GM21723 (cell line): ENCODE results near the gene NDUFAF5.
"Not testable (repeated sequence)": the region's sequence is repeated elsewhere in the genome, so short reads cannot be mapped to it uniquely, and the experiment has no call there.

ENCODE experiments used
- ATAC-seq: cut with Tn5 transposase; IDR thresholded peaks from one replicate; pipeline ENCODE4 v1.9.1; 2021; ENCODE audit warnings: mild to moderate bottlenecking, moderate library complexity; ENCODE audit not compliant: unreplicated experiment

Gene NDUFAF5, protein sequence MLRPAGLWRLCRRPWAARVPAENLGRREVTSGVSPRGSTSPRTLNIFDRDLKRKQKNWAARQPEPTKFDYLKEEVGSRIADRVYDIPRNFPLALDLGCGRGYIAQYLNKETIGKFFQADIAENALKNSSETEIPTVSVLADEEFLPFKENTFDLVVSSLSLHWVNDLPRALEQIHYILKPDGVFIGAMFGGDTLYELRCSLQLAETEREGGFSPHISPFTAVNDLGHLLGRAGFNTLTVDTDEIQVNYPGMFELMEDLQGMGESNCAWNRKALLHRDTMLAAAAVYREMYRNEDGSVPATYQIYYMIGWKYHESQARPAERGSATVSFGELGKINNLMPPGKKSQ

DNA sequence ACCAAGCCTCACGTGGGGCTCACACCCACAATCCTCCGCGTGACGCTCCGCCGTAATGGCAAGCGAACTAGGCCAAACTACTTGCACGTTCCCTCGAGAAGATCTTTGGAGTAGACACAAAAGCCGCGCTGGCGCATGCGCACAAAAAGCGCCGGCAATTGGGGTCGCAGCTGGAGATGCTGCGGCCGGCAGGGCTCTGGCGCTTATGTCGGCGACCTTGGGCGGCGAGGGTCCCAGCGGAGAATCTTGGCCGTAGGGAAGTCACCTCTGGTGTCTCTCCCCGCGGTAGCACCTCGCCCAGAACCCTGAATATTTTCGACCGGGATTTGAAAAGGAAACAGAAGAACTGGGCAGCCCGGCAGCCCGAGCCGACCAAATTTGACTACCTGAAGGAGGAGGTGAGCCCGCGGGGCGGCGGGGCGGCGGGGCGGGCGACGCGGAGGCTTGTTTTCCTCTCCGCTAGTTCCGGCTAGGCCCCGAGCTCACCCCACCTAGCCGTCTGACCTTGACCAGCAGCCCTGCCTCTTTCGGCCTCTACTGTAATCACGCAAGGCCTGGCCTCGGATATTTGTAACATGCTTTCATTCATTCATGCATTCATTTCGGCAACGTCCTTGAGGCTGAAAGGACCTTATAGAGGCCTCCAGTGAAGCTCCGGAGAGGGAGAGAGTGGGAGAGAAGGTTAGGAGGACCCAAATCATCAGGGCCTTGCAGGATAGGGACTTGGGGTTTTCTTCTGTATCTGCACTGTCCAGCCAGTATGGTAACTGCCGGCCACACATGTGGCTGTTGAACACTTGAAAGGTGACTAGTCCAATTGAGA is at the start of gene NDUFAF5, which contains the start of gene ESF1:
Gene NDUFAF5, plus strand, starts transcription at position 136 of the 823 bp plus-strand sequence. Its CDS starts 41 bp downstream, at position 177.
Gene ESF1, minus strand, starts transcription at position 27 of the 823 bp plus-strand sequence. CDS start 1,779 bp downstream, outside the sequence.
- ATAC-seq: peak; percentile 96

DNA sequence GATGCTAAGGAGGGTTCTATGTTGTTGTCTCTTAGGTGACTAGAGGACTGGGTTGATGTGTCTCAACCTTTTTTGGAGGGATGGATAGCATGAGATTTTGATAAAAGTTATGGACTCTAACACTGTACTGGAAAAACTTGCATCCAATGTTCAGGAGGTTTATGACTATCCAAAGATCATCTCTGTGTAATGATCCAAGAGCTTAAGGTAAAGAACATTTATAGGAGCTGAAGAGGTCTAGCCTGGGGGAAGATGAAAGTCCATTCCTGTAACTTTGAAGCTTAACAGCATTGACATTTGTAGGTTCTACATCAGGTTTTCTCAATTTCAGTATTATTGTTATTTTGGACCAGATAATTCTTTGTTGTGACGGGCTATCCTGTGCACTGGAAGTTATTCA is 49.0 kb upstream of the NDUFAF5 start:
- no peak for ATAC-seq

DNA sequence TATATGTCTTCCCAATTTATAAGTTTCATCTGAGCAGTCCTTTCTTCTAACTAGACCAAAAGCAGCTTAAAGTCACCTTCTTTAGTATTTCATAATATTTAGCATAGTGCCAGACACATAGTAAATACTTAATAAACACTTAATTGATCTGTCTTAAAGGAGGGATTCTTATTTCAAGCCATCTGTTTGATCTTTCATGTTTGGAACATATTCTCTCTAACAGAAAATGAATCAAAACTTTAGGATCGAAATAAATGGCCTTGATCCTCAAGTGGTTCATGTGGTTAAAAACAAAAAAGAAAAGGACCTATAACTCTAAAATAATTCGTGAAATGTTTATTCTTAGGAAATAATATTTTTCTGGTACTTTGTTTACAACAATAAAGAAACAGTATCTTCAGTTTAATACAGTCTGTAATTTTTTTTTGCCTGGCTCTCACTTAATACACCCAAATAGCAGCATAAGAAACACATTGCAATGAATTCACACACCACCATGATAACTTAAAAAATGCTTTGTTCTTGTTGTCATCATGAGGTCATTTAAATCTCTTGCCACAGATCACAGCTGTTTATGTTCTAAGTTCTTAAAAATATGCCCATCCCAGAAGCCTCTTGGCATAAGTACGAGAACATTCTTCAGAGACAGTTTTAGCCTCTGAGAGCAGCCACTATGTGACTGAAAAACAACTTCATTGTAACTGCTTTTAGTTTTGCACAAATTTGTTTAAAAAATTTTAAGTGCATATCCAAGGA is 48.2 kb upstream of the NDUFAF5 start:
- ATAC-seq: no peak

DNA sequence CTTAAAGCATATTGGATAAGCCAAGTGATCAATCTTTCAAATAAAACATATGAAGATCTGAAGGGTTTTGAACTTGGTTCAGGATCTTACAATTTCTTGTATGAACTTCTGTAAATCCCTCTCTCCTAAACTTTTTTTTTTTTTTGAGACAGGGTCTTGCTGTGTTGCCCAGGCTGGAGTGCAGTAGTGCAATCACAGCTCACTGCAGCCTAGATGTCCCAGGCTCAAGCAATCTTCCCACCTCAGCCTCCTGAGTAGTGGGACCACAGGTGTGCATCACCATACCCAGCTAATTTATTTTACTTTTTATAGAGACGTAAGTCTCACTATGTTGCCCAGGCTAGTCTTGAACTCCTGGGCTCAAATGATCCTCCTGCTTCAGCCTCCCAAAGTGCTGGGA is 46.6 kb upstream of the NDUFAF5 start:
- ATAC-seq: not testable (repeated sequence)

DNA sequence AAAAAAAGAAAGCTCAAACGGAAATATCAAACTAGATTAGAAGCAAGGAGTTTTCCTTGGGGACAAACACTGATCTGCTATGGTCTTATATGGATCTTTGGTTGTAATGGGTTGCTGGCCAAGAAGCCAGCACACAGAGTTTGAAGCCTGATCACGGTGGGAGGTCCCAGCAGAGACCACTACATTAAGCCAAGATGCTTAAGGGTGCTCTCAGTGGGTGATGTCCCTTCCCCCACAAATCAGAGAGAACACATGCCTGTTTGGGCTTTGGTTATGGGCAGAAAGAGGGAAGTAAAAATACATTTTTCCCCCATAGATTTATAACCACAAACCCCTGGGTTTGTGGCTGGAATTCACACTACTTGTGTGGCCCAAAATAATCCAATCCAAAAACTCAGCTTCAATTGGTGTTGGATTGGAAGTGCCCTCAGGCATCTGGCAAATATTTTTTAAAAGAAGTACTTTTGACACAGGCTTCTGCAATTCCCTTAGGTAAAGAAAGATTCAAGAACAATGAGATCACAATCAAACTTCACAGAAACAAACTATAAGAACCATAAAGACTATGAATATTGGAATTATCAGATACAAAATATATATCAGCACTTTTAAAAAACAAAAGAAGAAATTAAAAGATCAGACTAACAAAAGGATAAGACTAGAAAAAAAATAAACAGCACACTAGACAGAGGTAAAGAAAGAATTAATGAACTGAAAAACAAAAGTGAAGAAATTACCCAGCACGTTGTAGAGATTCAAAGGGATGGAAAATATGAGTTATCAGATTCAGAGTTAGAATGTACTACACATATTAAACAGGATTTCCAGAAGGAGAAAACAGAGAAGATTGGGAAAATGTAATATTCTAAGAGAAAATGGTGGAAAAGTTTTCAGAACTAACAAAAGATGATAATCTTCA is 44.8 kb upstream of the NDUFAF5 start:
- ATAC-seq: no peak

DNA sequence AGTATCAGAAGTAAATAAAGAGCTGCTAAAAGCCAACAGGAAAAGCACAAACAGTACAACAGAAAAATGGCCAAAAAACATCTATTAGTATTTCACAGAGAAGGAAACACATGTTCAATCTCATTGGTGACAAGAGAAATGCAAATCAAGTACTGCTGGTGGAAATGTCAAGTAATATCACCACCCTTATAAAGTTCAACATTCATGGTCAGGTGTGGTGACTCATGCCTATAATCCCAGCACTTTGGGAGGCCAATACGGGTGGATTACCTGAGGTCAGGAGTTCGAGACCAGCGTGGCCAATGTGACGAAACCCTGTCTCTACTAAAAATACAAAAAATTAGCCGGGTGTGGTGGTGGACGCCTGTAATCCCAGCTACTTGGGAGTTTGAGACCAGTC is 42.9 kb upstream of the NDUFAF5 start:
- no peak for ATAC-seq

- no peak for ATAC-seq
These were observed 40.5 kb upstream of the NDUFAF5 start for GRCh38 chr20:13744352-13744751.

DNA sequence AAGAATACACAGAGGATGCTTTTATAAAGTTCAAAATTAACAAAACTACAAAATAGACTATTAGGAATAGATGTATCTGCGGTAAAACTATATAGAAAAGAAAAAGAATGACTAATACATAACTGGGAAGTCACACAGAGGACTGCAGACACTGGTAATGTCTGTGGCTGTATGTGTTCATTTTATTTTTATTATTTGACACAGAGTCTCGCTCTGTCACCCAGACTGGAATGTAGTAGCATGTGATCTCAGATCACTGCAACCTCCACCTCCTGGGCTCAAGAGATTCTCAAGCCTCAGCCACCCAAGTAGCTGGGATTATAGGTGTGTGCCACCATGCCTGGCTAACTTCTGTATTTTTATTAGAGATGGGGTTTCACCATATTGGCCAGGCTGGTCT is 39.0 kb upstream of the NDUFAF5 start:
- ATAC-seq: no peak

GRCh38 chr20:13749811-13750210 is 35.0 kb upstream of the NDUFAF5 start:
- ATAC-seq: no peak

DNA sequence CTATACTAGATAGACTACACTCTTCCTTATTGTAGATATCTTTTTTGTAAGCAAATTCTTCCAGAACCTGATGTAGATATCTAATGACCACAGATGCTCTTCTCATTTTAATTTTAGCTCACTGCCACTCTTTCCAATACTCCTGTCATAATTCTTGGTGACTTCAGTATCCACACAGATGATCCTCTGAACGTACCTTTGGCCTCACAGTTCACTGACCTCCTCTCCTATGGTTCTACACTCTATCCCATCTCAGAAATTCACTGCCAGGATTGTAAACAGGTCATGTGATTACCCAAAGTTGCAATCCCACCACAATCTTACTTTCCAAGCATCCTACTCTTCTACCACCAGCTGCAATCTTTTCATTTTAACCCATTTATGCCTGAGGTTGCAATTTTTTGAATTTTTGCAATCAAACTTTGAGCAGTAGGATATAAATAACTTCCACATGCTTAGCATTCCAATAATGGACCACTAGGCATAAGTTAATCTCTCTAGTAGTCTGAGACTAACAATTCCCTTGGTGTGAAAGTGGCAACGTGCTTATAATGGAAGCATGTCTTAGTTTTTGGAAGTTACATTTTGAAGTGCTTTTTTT is 31.3 kb upstream of the NDUFAF5 start:
- ATAC-seq: no peak

GRCh38 chr20:13755809-13756208 is 29.0 kb upstream of the NDUFAF5 start:
- ATAC-seq: no peak

- no peak for ATAC-seq
These were observed 28.3 kb upstream of the NDUFAF5 start for GRCh38 chr20:13756551-13756950.

- ATAC-seq: peak; percentile 71
These were observed 25.9 kb upstream of the NDUFAF5 start for GRCh38 chr20:13758884-13759283.

GRCh38 chr20:13760451-13760946 is 24.3 kb upstream of the NDUFAF5 start:
- ATAC-seq: not testable (repeated sequence)

- ATAC-seq: no peak
These were observed 19.5 kb upstream of the NDUFAF5 start for GRCh38 chr20:13765299-13765698.

GRCh38 chr20:13765868-13766416 is 18.9 kb upstream of the NDUFAF5 start:
- ATAC-seq: no peak

DNA sequence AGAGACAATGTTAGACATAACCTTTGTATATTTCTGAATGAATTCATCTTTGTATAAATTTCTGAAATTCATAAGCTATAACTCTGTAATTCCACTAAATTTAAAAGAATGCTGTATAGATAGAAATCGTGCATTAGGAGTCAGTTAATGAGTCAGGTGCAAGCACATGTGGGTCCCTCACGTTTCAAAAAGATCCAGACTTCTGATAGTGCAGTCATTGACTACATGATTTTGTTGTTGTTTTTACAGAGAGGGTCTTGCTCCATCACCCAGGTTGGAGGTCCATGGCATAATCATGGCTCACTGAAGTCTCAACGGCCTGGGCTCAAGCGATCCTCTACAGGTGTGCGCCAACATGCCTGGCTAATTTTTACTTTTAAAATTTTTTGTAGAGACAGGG is 14.7 kb upstream of the NDUFAF5 start:
- no peak for ATAC-seq

DNA sequence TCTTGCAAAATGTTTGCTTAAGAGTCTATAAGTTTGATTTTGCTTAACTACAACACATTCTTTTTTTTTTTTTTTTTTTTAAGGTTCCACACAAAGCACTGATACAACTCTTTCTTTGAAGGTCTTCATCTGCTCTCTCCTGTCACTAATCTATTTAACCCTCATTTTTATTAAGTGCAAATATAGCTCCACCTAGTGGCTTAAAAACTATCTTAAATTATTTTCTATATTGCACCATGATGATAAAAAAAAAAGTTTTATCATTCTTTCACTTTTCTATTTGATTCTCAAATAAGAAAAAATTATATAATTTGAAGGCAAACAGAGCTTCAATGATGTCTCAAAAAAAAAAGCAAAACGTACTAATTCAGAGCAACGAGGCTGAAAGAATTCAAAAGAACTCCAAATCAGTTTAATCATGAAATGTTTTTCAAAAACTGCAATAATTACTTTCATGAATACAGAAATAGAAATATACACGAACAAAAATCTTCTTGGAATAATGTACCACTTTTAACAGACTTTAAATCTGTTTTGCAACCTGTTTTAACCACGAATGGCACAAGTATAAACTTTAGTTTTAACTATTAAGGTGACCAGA is 12.9 kb upstream of the NDUFAF5 start:
- ATAC-seq: no peak

- ATAC-seq: no peak
These were observed 12.3 kb upstream of the NDUFAF5 start for GRCh38 chr20:13772529-13772928.
